GM21528 (cell line): ENCODE results near the gene RFPL4AL1.
"Not testable (repeated sequence)": the region's sequence is repeated elsewhere in the genome, so short reads cannot be mapped to it uniquely, and the experiment has no call there.

Experiments used
- ATAC-seq: cut with Tn5 transposase; IDR thresholded peaks from one replicate; pipeline ENCODE4 v1.9.1; 2021; ENCODE audit warnings: mild to moderate bottlenecking, moderate library complexity; ENCODE audit not compliant: unreplicated experiment, low FRiP score

The RFPL4AL1 gene

GRCh38 chr19:55768818-55769217 is at the start of gene RFPL4AL1:
RFPL4AL1 (plus strand) TSS chr19:55769118; CDS start chr19:55771805, 2,687 bp downstream.
- ATAC-seq: not testable (repeated sequence)

GRCh38 chr19:55720214-55720746 is 48.6 kb upstream of the RFPL4AL1 start:
- no peak for ATAC-seq

GRCh38 chr19:55720801-55721200 is 48.1 kb upstream of the RFPL4AL1 start:
- no peak for ATAC-seq

- ATAC-seq: no peak
Observed at GRCh38 chr19:55723491-55723890, 45.4 kb upstream of the RFPL4AL1 start.

- not testable (repeated sequence) for ATAC-seq
Observed at GRCh38 chr19:55730378-55730777, 38.5 kb upstream of the RFPL4AL1 start.

GRCh38 chr19:55738302-55738701 is 30.6 kb upstream of the RFPL4AL1 start, which contains the start of gene NLRP9:
NLRP9 (minus strand) TSS chr19:55738402; CDS start chr19:55738374, 28 bp downstream.
- ATAC-seq: no peak

- no peak for ATAC-seq
Observed at GRCh38 chr19:55750715-55751114, 18.2 kb upstream of the RFPL4AL1 start.

- ATAC-seq: no peak
Observed at GRCh38 chr19:55753401-55753800, 15.5 kb upstream of the RFPL4AL1 start.

GRCh38 chr19:55756808-55757207 is 12.1 kb upstream of the RFPL4AL1 start:
- ATAC-seq: not testable (repeated sequence)

- not testable (repeated sequence) for ATAC-seq
Observed at GRCh38 chr19:55758797-55759196, 10.1 kb upstream of the RFPL4AL1 start, which contains the start of gene RFPL4A. RFPL4A (plus strand) TSS chr19:55759097; CDS start chr19:55761801, 2,704 bp downstream.

GRCh38 chr19:55766466-55766865 is 2.5 kb upstream of the RFPL4AL1 start:
- no peak for ATAC-seq

GRCh38 chr19:55769632-55770031 is 714 bp downstream of the RFPL4AL1 start:
- not testable (repeated sequence) for ATAC-seq

- no peak for ATAC-seq
Observed at GRCh38 chr19:55777528-55777927, 8.6 kb downstream of the RFPL4AL1 start.

- ATAC-seq: no peak
Observed at GRCh38 chr19:55778331-55778730, 9.4 kb downstream of the RFPL4AL1 start.

- ATAC-seq: no peak
Observed at GRCh38 chr19:55781112-55781511, 12.2 kb downstream of the RFPL4AL1 start.

- ATAC-seq: no peak
Observed at GRCh38 chr19:55795021-55795420, 26.1 kb downstream of the RFPL4AL1 start.

- ATAC-seq: no peak
Observed at GRCh38 chr19:55801416-55801815, 32.5 kb downstream of the RFPL4AL1 start.

GRCh38 chr19:55802281-55802680 is 33.4 kb downstream of the RFPL4AL1 start:
- ATAC-seq: no peak

- ATAC-seq: no peak
Observed at GRCh38 chr19:55809381-55810058, 40.6 kb downstream of the RFPL4AL1 start.

GRCh38 chr19:55811340-55811739 is 42.4 kb downstream of the RFPL4AL1 start:
- no peak for ATAC-seq

- no peak for ATAC-seq
Observed at GRCh38 chr19:55812449-55812848, 43.5 kb downstream of the RFPL4AL1 start.

- ATAC-seq: no peak
Observed at GRCh38 chr19:55813906-55814305, 45.0 kb downstream of the RFPL4AL1 start.
